Activated naive CD8-positive, alpha-beta T cell treated with anti-CD3 and anti-CD28 coated beads for 36 hours (primary cell): ENCODE measurements around the gene MEA1. TPM values are rescaled to one million over a fixed set of nuclear protein-coding genes. Genes with fewer than 3 reads are reported as not detected.
"Not testable (repeated sequence)": the region's sequence is repeated elsewhere in the genome, so short reads cannot be mapped to it uniquely, and the experiment has no call there.

Experiments
- DNase-seq: peaks from one replicate; pipeline ENCODE4 v3.0.0; 2021
- H3K27ac Mint-ChIP-seq: one replicate; pipeline ENCODE4 v1.8.0; 2022; ENCODE audit warnings: mild to moderate bottlenecking, moderate library complexity, mixed read lengths
- H3K27me3 Mint-ChIP-seq: one replicate; pipeline ENCODE4 v1.8.0; 2022; ENCODE audit warnings: mild to moderate bottlenecking, mixed read lengths
- H3K36me3 Mint-ChIP-seq: one replicate; pipeline ENCODE4 v1.8.0; 2021; ENCODE audit warnings: mild to moderate bottlenecking, mixed read lengths
- H3K4me1 Mint-ChIP-seq: one replicate; pipeline ENCODE4 v1.8.0; 2021; ENCODE audit warnings: mixed read lengths
- H3K4me3 Mint-ChIP-seq: one replicate; pipeline ENCODE4 v1.8.0; 2022; ENCODE audit warnings: mild to moderate bottlenecking, moderate library complexity, mixed read lengths
- H3K9me3 Mint-ChIP-seq: one replicate; pipeline ENCODE4 v1.8.0; 2022; ENCODE audit warnings: mixed read lengths
- total RNA-seq, 2 experiments: library from RNA; stranded (reverse); gene quantifications; one replicate each; pipeline ENCODE4 v1.2.3, GENCODE V29; 2021

The MEA1 gene
- total RNA-seq, 2 experiments from 2014 or later: 98.6 to 105 TPM

- no peak overlapping the region for H3K27ac Mint-ChIP-seq
- no peaks in the 10 kb centered on the region for H3K27me3 Mint-ChIP-seq
- H3K4me1 Mint-ChIP-seq: peaks cover 28% of the 10 kb centered on the region
Observed at GRCh38 chr6:43050981-43051380, 37.2 kb upstream of the MEA1 start.

GRCh38 chr6:43047998-43048397 is 34.3 kb upstream of the MEA1 start:
- Mint-ChIP-seq H3K4me3 (no peak overlapping the region), H3K27me3 (no peaks in the 10 kb centered on the region), H3K36me3 (peaks cover 4% of the 10 kb centered on the region), H3K9me3 (no peaks in the 10 kb centered on the region), H3K27ac (no peak overlapping the region), H3K4me1 (peaks cover 20% of the 10 kb centered on the region)
- no peak for DNase-seq

More at GRCh38 chr6:43050981-43051380, 37.2 kb upstream of the MEA1 start:
- Mint-ChIP-seq H3K36me3 (peaks cover 12% of the 10 kb centered on the region), H3K9me3 (no peaks in the 10 kb centered on the region), H3K4me3 (no peak overlapping the region)
- DNase-seq: no peak

DNA sequence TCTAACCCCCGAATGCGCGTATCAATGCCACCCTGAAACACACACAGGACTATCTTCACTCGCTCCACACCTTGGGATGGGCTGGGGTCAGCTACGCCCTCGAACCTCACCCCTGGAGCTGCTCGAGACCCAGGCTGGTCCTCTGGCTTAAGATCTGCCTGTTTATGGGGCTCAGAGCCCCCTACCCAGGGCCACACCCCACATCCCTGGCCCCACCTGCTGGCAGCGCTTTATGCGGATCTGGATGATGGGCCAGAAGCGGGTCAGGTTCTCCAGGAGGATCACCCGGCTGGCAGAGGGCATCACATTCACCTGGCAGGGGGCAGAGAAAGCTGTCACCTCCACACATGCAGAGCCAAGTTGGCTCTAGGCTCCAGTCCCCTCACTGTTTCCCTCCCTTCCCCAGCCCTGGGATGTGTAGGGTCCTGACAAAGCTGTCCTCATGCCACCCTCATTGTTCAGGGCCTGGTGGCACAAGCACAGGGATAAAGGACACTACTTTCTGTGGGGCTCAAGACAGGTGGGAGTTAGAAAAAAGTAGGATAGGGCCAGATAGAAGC is 31.7 kb upstream of the MEA1 start:
- H3K36me3 Mint-ChIP-seq: peaks cover 5% of the 10 kb centered on the region
- H3K4me3 Mint-ChIP-seq: no peak overlapping the region
- H3K27ac Mint-ChIP-seq: no peak overlapping the region
- no peaks in the 10 kb centered on the region for H3K27me3 Mint-ChIP-seq
- H3K9me3 Mint-ChIP-seq: no peaks in the 10 kb centered on the region
- DNase-seq: no peak
- peaks cover under 1% of the 10 kb centered on the region for H3K4me1 Mint-ChIP-seq

DNA sequence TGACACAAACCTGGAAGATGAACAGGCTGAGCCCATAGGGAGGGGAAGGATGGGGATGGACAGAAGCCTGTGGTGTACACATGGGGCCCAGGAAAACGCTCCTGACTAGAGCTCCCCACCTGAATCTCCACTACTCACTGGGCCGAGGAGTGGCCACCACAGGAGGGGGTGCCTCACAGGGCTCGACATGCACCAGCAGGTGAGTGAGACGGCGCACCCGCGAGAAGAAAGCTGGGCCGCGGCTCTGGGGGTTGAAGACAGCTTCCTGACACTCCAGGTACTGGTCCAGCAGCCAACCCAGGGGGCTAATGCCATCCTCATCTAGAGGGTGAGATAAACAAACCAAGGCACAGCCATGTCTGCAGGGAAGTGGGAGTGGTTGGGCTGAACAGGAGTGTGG is 29.6 kb upstream of the MEA1 start:
- Mint-ChIP-seq H3K9me3 (no peaks in the 10 kb centered on the region), H3K27ac (no peak overlapping the region), H3K4me1 (no peaks in the 10 kb centered on the region), H3K27me3 (no peaks in the 10 kb centered on the region), H3K36me3 (peaks cover 4% of the 10 kb centered on the region), H3K4me3 (no peak overlapping the region)
- DNase-seq: no peak

DNA sequence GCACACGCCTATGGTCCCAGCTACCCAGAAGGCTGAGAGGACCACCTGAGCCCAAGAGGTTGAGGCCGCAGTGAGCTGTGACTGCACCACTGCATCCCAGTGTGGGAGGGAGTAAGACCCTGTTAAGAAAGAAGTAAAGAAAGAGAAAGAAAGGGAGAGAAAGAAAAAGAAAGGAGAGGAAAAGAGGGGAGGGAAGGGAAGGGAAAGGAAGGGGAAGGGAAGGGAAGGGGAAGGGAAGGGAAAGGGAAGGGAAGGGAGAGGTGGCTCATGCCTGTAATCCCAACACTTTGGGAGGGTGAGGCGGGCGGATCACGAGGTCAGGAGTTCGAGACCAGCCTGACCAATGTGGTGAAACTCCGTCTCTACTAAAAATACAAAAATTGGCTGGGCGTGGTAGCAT is 27.7 kb upstream of the MEA1 start:
- not testable (repeated sequence) for H3K4me3 Mint-ChIP-seq, H3K27me3 Mint-ChIP-seq, H3K4me1 Mint-ChIP-seq, H3K36me3 Mint-ChIP-seq, DNase-seq, H3K9me3 Mint-ChIP-seq, H3K27ac Mint-ChIP-seq

- no peaks in the 10 kb centered on the region for H3K4me1 Mint-ChIP-seq
- H3K36me3 Mint-ChIP-seq: peaks cover 5% of the 10 kb centered on the region
- H3K27ac Mint-ChIP-seq: no peak overlapping the region
Observed at GRCh38 chr6:43040542-43041257, 27.0 kb upstream of the MEA1 start.

GRCh38 chr6:43038727-43039126 is 25.0 kb upstream of the MEA1 start:
- Mint-ChIP-seq H3K27ac (no peak overlapping the region), H3K27me3 (no peaks in the 10 kb centered on the region), H3K9me3 (no peaks in the 10 kb centered on the region), H3K4me3 (no peak overlapping the region), H3K36me3 (peaks cover 5% of the 10 kb centered on the region), H3K4me1 (no peaks in the 10 kb centered on the region)
- DNase-seq: no peak

More at GRCh38 chr6:43040542-43041257, 27.0 kb upstream of the MEA1 start:
- no peak for DNase-seq
- Mint-ChIP-seq H3K27me3 (no peaks in the 10 kb centered on the region), H3K9me3 (no peaks in the 10 kb centered on the region), H3K4me3 (no peak overlapping the region)

- Mint-ChIP-seq H3K27ac (no peak overlapping the region), H3K4me3 (no peak overlapping the region), H3K36me3 (peaks cover 5% of the 10 kb centered on the region), H3K9me3 (no peaks in the 10 kb centered on the region), H3K4me1 (peaks cover 5% of the 10 kb centered on the region), H3K27me3 (no peaks in the 10 kb centered on the region)
- DNase-seq: no peak
Observed at GRCh38 chr6:43037706-43038105, 24.0 kb upstream of the MEA1 start.

- no peaks in the 10 kb centered on the region for H3K9me3 Mint-ChIP-seq
- DNase-seq: no peak
- H3K27me3 Mint-ChIP-seq: no peaks in the 10 kb centered on the region
- H3K27ac Mint-ChIP-seq: peak overlapping the region; percentile 44
- peaks cover 5% of the 10 kb centered on the region for H3K36me3 Mint-ChIP-seq
- peaks cover 5% of the 10 kb centered on the region for H3K4me1 Mint-ChIP-seq
- H3K4me3 Mint-ChIP-seq: no peak overlapping the region
Observed at GRCh38 chr6:43037197-43037596, 23.5 kb upstream of the MEA1 start.

DNA sequence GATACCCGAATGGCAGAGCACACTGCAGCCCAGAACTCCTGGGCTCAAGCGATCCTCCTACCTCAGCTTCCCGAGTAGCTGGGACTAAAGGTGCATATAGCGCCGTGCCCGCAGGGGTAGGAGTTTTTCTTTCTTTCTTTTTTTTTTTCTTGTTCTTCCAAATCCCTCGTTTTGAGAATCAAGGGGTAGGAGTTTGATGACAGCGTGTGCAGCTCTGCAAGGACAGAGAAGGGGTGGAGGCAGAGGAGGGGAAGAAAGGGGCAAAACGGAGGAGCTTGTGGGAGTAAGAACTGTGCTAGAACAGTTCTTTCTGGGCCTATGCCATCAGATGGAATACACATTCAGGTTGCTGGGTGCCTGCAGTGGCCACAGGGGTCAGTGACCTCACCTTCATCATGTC is 23.0 kb upstream of the MEA1 start:
- no peak overlapping the region for H3K27ac Mint-ChIP-seq
- no peak for DNase-seq
- H3K27me3 Mint-ChIP-seq: no peaks in the 10 kb centered on the region
- no peaks in the 10 kb centered on the region for H3K9me3 Mint-ChIP-seq
- no peak overlapping the region for H3K4me3 Mint-ChIP-seq
- peaks cover 8% of the 10 kb centered on the region for H3K36me3 Mint-ChIP-seq
- peaks cover 8% of the 10 kb centered on the region for H3K4me1 Mint-ChIP-seq

- Mint-ChIP-seq H3K27me3 (no peaks in the 10 kb centered on the region), H3K4me3 (no peak overlapping the region), H3K4me1 (peaks cover 10% of the 10 kb centered on the region), H3K9me3 (no peaks in the 10 kb centered on the region), H3K36me3 (peaks cover 8% of the 10 kb centered on the region), H3K27ac (peak overlapping the region; percentile 62)
- DNase-seq: no peak
Observed at GRCh38 chr6:43035495-43036194, 21.9 kb upstream of the MEA1 start.

- Mint-ChIP-seq H3K4me1 (peaks cover 10% of the 10 kb centered on the region), H3K9me3 (no peaks in the 10 kb centered on the region), H3K27ac (no peak overlapping the region), H3K36me3 (peaks cover 16% of the 10 kb centered on the region), H3K27me3 (no peaks in the 10 kb centered on the region), H3K4me3 (no peak overlapping the region)
- no peak for DNase-seq
Observed at GRCh38 chr6:43034190-43034525, 20.4 kb upstream of the MEA1 start.

- Mint-ChIP-seq H3K36me3 (peaks cover 16% of the 10 kb centered on the region), H3K4me1 (peaks cover 10% of the 10 kb centered on the region), H3K4me3 (no peak overlapping the region), H3K27ac (no peak overlapping the region), H3K27me3 (no peaks in the 10 kb centered on the region), H3K9me3 (no peaks in the 10 kb centered on the region)
- no peak for DNase-seq
Observed at GRCh38 chr6:43033496-43034189, 19.9 kb upstream of the MEA1 start.

GRCh38 chr6:43032326-43032725 is 18.6 kb upstream of the MEA1 start:
- peaks cover 14% of the 10 kb centered on the region for H3K36me3 Mint-ChIP-seq
- H3K4me3 Mint-ChIP-seq: no peak overlapping the region
- DNase-seq: no peak
- H3K9me3 Mint-ChIP-seq: no peaks in the 10 kb centered on the region
- H3K27me3 Mint-ChIP-seq: no peaks in the 10 kb centered on the region
- no peak overlapping the region for H3K27ac Mint-ChIP-seq
- H3K4me1 Mint-ChIP-seq: peaks cover 10% of the 10 kb centered on the region

DNA sequence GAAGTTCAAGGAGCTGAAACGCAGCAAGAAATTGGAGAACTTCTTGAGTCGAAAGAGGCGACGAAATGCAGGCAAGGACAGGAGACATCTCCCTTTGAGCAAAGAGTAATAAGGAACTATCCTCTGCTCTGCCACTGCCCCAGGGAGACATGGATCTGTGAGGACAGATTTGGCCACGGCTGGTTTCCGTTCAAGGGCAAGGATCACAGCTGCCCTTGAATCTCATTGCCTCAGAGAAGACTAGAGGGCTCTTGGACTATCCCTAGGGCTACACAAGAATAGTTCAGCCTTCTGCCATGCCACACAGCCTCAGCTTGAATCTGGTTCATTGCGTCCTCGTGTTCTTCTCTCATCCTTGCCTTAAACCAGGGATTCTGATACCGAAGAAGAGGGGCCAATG is 15.4 kb upstream of the MEA1 start:
- H3K9me3 Mint-ChIP-seq: no peaks in the 10 kb centered on the region
- no peak for DNase-seq
- peaks cover 15% of the 10 kb centered on the region for H3K4me1 Mint-ChIP-seq
- H3K4me3 Mint-ChIP-seq: no peak overlapping the region
- H3K27ac Mint-ChIP-seq: no peak overlapping the region
- peaks cover 24% of the 10 kb centered on the region for H3K36me3 Mint-ChIP-seq
- no peaks in the 10 kb centered on the region for H3K27me3 Mint-ChIP-seq
